Measurements from ENCODE around the gene UFC1. TPM values are rescaled to one million over a fixed set of nuclear protein-coding genes. Genes with fewer than 3 reads are reported as not detected.
A peak's percentile ranks its signal among the peaks of the same experiment; 100 is the strongest.

The UFC1 gene
- total and polyA plus RNA-seq, 2 donors (not counting 3 experiments of a cell fraction or from before 2014, with no cell fraction given) = 102 to 149 TPM

DNA sequence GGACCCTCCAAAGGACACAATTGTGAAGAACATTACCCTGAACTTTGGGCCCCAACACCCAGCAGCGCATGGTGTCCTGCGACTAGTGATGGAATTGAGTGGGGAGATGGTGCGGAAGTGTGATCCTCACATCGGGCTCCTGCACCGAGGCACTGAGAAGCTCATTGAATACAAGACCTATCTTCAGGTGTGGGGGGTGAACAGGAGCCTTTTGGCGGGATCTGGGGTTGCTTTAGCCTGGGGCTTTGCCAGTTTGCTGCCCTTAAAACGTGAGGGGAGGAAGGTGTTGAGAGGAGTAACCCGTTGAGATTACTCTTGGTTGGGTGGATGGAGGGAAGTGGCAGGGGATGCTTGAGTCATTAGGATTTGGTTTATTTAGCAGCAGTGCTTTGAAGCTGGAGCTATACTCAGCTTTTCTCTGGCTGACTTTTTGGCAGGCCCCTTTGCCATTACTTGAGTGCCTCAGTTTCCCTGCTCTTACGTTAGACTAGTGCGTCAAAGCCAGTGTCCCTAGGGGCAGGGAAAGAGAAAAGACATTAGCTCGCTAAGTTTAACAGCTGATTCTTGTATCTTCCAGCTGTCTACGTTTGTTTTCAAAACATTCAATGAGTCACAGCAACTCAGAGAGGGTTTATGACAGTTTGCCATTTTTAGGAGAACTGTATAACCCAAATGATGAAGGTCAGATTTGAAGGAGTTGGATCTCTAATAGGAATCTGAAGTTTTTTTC is 52.8 kb downstream of the UFC1 start:
- intact Hi-C loops (cut with micrococcal nuclease) = no loop called here
- Histone ChIP-seq H2AFZ (ENCODE audit: low read depth, low read length) (no peak overlapping the region), H3K4me2 (ENCODE audit: insufficient read depth, low read length) (no peak overlapping the region), H3K79me2 (ENCODE audit: control insufficient read depth, insufficient read depth, low read length) (peaks cover 36% of the 10 kb centered on the region), H3K9me1 (replicated peaks; ENCODE audit: control insufficient read depth, extremely low read depth, insufficient read depth, low read length) (no peaks in the 10 kb centered on the region), H3K4me3 (replicated peaks in 1 of 3; ENCODE audit: insufficient read depth in 1 of 3, low read depth in 1 of 3, low read length in 3 of 3) (no peak overlapping the region), H3K27ac (ENCODE audit: insufficient read depth, low read depth, low read length) (peak overlapping the region; percentile 35), H3K27me3 (ENCODE audit: control insufficient read depth in 2 of 2, insufficient read depth in 2 of 2, low read length in 2 of 2) (no peaks in the 10 kb centered on the region), H3K9me3 (replicated peaks; ENCODE audit: control insufficient read depth, insufficient read depth, low read length) (no peaks in the 10 kb centered on the region), H3K9ac (replicated peaks; ENCODE audit: extremely low read depth, insufficient read depth, low read length) (no peak overlapping the region), H3K4me1 (ENCODE audit: control insufficient read depth, extremely low read depth, insufficient read depth, low read length) (peaks cover 20% of the 10 kb centered on the region), H4K20me1 (replicated peaks; ENCODE audit: control insufficient read depth, extremely low read depth, insufficient read depth, low read length) (no peaks in the 10 kb centered on the region), H3K36me3 (ENCODE audit: control insufficient read depth in 2 of 2, extremely low read depth in 1 of 2, insufficient read depth in 2 of 2, low read length in 2 of 2) (peaks cover 19 to 29% of the 10 kb centered on the region in 2 experiments)
- TF ChIP-seq POLR2AphosphoS5 (IDR thresholded peaks at IDR 0.05; ENCODE audit: insufficient read depth, low read depth, low read length) (no peak), FOS (IDR thresholded peaks at IDR 0.05; ENCODE audit: borderline replicate concordance, insufficient read depth, low read length) (peak; percentile 22), GATA2 (IDR thresholded peaks at IDR 0.05; ENCODE audit: insufficient read depth, insufficient read length, low read depth, low read length) (no peak)
- TF ChIP-seq, protein P1, sequence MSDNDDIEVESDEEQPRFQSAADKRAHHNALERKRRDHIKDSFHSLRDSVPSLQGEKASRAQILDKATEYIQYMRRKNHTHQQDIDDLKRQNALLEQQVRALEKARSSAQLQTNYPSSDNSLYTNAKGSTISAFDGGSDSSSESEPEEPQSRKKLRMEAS (IDR thresholded peaks at IDR 0.05; ENCODE audit: insufficient read depth, insufficient read length) = no peak
- DNase-seq (ENCODE audit: low read depth, low spot score) (no peak), FAIRE-seq (no peak)
- dilution Hi-C loops (cut with MboI; ENCODE audit: extremely low pct_ligation_motif_present, low sequenced_read_pairs) = no loop called here
- BruUV-seq (replicated peaks) = no TSS peak
- CTCF ChIA-PET = interaction anchor here (0.7 to 5.1 kb wide), 12 partner anchors 8 to 178 kb away, joined by 3 to 28 read pairs (median 4); partner anchors contain the start of genes ADAMTS4, FCER1G and TOMM40L
- POLR2A ChIA-PET = interaction anchor here (0.5 to 0.6 kb wide), 2 partner anchors 11 to 15 kb away, joined by 3 to 4 read pairs; no protein-coding TSS in a partner anchor

DNA sequence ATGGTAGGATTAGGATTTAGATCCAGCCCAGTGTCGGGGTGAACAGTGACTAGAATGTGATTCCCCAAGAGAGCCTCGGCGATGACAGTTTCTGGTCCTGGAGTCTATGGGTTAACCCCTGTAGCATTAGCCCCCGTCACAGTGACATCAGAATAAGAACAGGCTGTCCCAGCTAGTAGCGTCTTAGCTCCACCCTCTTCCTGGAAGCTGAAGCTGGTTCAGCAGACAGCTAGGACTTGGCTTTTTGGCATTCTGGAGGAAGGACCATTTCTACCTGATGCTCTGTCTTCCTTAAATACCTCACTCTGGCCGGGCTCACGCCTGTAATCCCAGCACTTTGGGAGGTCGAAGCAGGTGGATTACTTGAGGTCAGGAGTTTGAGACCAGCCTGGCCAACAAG is 53.4 kb downstream of the UFC1 start:
- Histone ChIP-seq H3K9me3 (replicated peaks; ENCODE audit: control insufficient read depth, insufficient read depth, low read length) (no peaks in the 10 kb centered on the region), H3K4me3 (replicated peaks in 1 of 3; ENCODE audit: insufficient read depth in 1 of 3, low read depth in 1 of 3, low read length in 3 of 3) (no peak overlapping the region), H3K79me2 (ENCODE audit: control insufficient read depth, insufficient read depth, low read length) (peaks cover 36% of the 10 kb centered on the region), H3K9ac (replicated peaks; ENCODE audit: extremely low read depth, insufficient read depth, low read length) (no peak overlapping the region), H3K27ac (ENCODE audit: insufficient read depth, low read depth, low read length) (peak overlapping the region; percentile 35), H4K20me1 (replicated peaks; ENCODE audit: control insufficient read depth, extremely low read depth, insufficient read depth, low read length) (no peaks in the 10 kb centered on the region), H3K4me2 (ENCODE audit: insufficient read depth, low read length) (no peak overlapping the region), H2AFZ (ENCODE audit: low read depth, low read length) (no peak overlapping the region), H3K4me1 (ENCODE audit: control insufficient read depth, extremely low read depth, insufficient read depth, low read length) (peaks cover 17% of the 10 kb centered on the region), H3K9me1 (replicated peaks; ENCODE audit: control insufficient read depth, extremely low read depth, insufficient read depth, low read length) (no peaks in the 10 kb centered on the region), H3K27me3 (ENCODE audit: control insufficient read depth in 2 of 2, insufficient read depth in 2 of 2, low read length in 2 of 2) (no peaks in the 10 kb centered on the region), H3K36me3 (ENCODE audit: control insufficient read depth in 2 of 2, extremely low read depth in 1 of 2, insufficient read depth in 2 of 2, low read length in 2 of 2) (peaks cover 21 to 34% of the 10 kb centered on the region in 2 experiments)
- no TSS peak for BruUV-seq (replicated peaks)
- ChIA-PET CTCF (interaction anchor here (0.8 to 3.5 kb wide), 9 partner anchors 8 to 175 kb away, joined by 3 to 20 read pairs (median 4); partner anchors contain the start of genes ADAMTS4, FCER1G and TOMM40L), POLR2A (no interaction called here)
- no peak for DNase-seq (ENCODE audit: low read depth, low spot score)
- TF ChIP-seq MYC (IDR thresholded peaks at IDR 0.05; ENCODE audit: low read depth, low read length) = no peak
- TF ChIP-seq GATA2 (IDR thresholded peaks at IDR 0.05; ENCODE audit: insufficient read depth, insufficient read length, low read depth, low read length) = no peak
- no peak for TF ChIP-seq POLR2A (IDR thresholded peaks at IDR 0.05; ENCODE audit: low read depth, low read length)
- no peak for TF ChIP-seq EZH2 (IDR thresholded peaks at IDR 0.05; ENCODE audit: borderline replicate concordance, low read depth, low read length, severe bottlenecking)
- no peak for TF ChIP-seq JUN (IDR thresholded peaks at IDR 0.05; ENCODE audit: borderline replicate concordance, insufficient read depth, insufficient read length, low read depth)
- TF ChIP-seq, protein P1 (IDR thresholded peaks at IDR 0.05; ENCODE audit: insufficient read depth, insufficient read length) = no peak
- no peak for TF ChIP-seq POLR2AphosphoS5 (IDR thresholded peaks at IDR 0.05; ENCODE audit: insufficient read depth, low read depth, low read length)
- no peak for TF ChIP-seq FOS (IDR thresholded peaks at IDR 0.05; ENCODE audit: borderline replicate concordance, insufficient read depth, low read length)
- TF ChIP-seq, protein P2, sequence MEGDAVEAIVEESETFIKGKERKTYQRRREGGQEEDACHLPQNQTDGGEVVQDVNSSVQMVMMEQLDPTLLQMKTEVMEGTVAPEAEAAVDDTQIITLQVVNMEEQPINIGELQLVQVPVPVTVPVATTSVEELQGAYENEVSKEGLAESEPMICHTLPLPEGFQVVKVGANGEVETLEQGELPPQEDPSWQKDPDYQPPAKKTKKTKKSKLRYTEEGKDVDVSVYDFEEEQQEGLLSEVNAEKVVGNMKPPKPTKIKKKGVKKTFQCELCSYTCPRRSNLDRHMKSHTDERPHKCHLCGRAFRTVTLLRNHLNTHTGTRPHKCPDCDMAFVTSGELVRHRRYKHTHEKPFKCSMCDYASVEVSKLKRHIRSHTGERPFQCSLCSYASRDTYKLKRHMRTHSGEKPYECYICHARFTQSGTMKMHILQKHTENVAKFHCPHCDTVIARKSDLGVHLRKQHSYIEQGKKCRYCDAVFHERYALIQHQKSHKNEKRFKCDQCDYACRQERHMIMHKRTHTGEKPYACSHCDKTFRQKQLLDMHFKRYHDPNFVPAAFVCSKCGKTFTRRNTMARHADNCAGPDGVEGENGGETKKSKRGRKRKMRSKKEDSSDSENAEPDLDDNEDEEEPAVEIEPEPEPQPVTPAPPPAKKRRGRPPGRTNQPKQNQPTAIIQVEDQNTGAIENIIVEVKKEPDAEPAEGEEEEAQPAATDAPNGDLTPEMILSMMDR (IDR thresholded peaks at IDR 0.05; ENCODE audit: extremely low read depth in 1 of 2, insufficient read depth in 1 of 2, low read depth in 1 of 2, low read length in 2 of 2) = no peak
- FAIRE-seq = no peak
- intact Hi-C loops (cut with micrococcal nuclease) (no loop called here), dilution Hi-C loops (cut with MboI; ENCODE audit: extremely low pct_ligation_motif_present, low sequenced_read_pairs) (no loop called here)

All from endothelial cell of umbilical vein (primary cell).